Psoas muscle (tissue), 8 donors: Measurements from ENCODE around the gene SSC5D. TPM values are rescaled to one million over a fixed set of nuclear protein-coding genes. Genes with fewer than 3 reads are reported as not detected.

Experiments used
- ATAC-seq, 4 donors: fragments of 200-7000 bp; cut with Tn5 transposase; one replicate each; pipeline ENCODE4 v1.9.1; 2020; ENCODE audit warnings: moderate library complexity in 3 of 4, mild to moderate bottlenecking in 2 of 4
- DNase-seq, 2 donors: peaks; one replicate each; pipeline ENCODE4 v3.0.0-alpha.2; 2020
- H3K27ac ChIP-seq: fragments of 200-600 bp; one replicate; pipeline ENCODE4 v1.8.0; 2022
- H3K27me3 ChIP-seq, 3 donors: fragments of 200-600 bp in 1 of 3; one replicate each; pipeline versions ENCODE4 v1.6.1 to v1.8.0; 2013 to 2022; ENCODE audit warnings: low read length in 2 of 3, mild to moderate bottlenecking in 2 of 3, moderate library complexity in 1 of 3; ENCODE audit not compliant: insufficient read depth in 3 of 3
- H3K36me3 ChIP-seq, 2 donors: fragments of 200-600 bp in 1 of 2; one replicate each; pipeline versions ENCODE4 v1.6.1 to v1.8.0; 2013 to 2022; ENCODE audit warnings: low read depth in 1 of 2, mild to moderate bottlenecking in 1 of 2, moderate library complexity in 1 of 2; ENCODE audit not compliant: insufficient read depth in 1 of 2
- H3K4me1 ChIP-seq: fragments of 200-600 bp; one replicate; pipeline ENCODE4 v1.8.0; 2022
- H3K4me3 ChIP-seq: fragments of 200-600 bp; one replicate; pipeline ENCODE4 v1.8.0; 2022; ENCODE audit warnings: mild to moderate bottlenecking
- H3K9me3 ChIP-seq: fragments of 200-600 bp; one replicate; pipeline ENCODE4 v1.8.0; 2022
- CTCF ChIP-seq: fragments of 200-600 bp; IDR thresholded peaks from one replicate; pipeline ENCODE4 v1.8.0; 2022; ENCODE audit warnings: antibody characterized with exemption
- WGBS, 3 donors: extraction: QIAGEN DNeasy Blood & Tissue Kit; methylation state at CpG; one replicate each; pipeline versions ENCODE4 v1.1.6 to v1.1.7; 2013; 5-methylcytosine and 5-hydroxymethylcytosine counted together
- intact Hi-C, 2 donors: fragments of 100-400 bp; cut with DNase I; formaldehyde crosslinking; loops; one replicate each; pipeline versions ENCODE4 v1.11.0 to v1.14.2; 2022
- polyA plus RNA-seq, 3 donors: library from polyadenylated mRNA; stranded (reverse); fragments of 200-250 nt; gene quantifications; one replicate each; pipeline ENCODE4 v1.2.3, GENCODE V29; 2013
- total RNA-seq, 4 donors: library from RNA; stranded (reverse); fragmentation: NEBNext Ultra II Directional in 2 of 4; extraction: Animal tissue kit (Norgen Biotek cat#: 25700) in 2 of 4; gene quantifications; one replicate each; pipeline versions ENCODE4 v1.2.1 to v1.2.4, GENCODE V29; 2021 to 2023
- donor health status: healthy with polysubstance abuse.
- donor health status: DM: no; HTN: no; CAD: no; lungs with moderate emphysema.
- donor health status: Bipolar disorder and iron deficiency.
- donor health status: healthy.
- donor health status: DM: yes; HTN: yes; CAD: no.
- donor health status: DM: no; HTN: no; CAD: no.
- donor health status: DM: no; HTN: no; CAD: no.
- donor health status: DM: yes; HTN: yes; CAD: no.

The SSC5D gene
- total and polyA plus RNA-seq, 7 donors: 0.11 to 4.6 (median 1.2) TPM

- intact Hi-C loops: loop anchor here (5.0 to 10.0 kb wide), 3 partner anchors 33 to 358 kb away; partner anchors contain the start of gene TNNT1 (in 1 of the 2)
- 94 to 96% (median 95%) methylated on average over 25 to 26 of the region's 26 CpGs for WGBS, 3 donors
- Histone ChIP-seq H3K27ac (no peak overlapping the region), H3K4me1 (no peaks in the 10 kb centered on the region), H3K36me3 (peaks cover 0 to 3% of the 10 kb centered on the region in 2 donors), H3K27me3 (peaks cover 0 to 17% (median 1%) of the 10 kb centered on the region in 3 donors), H3K4me3 (no peak overlapping the region), H3K9me3 (no peaks in the 10 kb centered on the region)
- DNase-seq: no peak
- no peak for TF ChIP-seq CTCF
- ATAC-seq: no peak
Measured at GRCh38 chr19:55500368-55500952, 12.2 kb downstream of the SSC5D start.

- DNase-seq (no peak), ATAC-seq (no peak)
- no peak for TF ChIP-seq CTCF
- intact Hi-C loops: loop anchor here (5.0 to 10.0 kb wide), 3 partner anchors 35 to 360 kb away; partner anchors contain the start of gene TNNT1 (in 1 of the 2)
- Histone ChIP-seq H3K4me1 (no peaks in the 10 kb centered on the region), H3K4me3 (no peak overlapping the region), H3K9me3 (no peaks in the 10 kb centered on the region), H3K27me3 (peaks cover 0 to 24% (median 3%) of the 10 kb centered on the region in 3 donors), H3K27ac (no peak overlapping the region), H3K36me3 (peaks cover 0 to 3% of the 10 kb centered on the region in 2 donors)
- WGBS, 3 donors: 91 to 97% (median 96%) methylated on average over 9 of the region's 9 CpGs
Measured at GRCh38 chr19:55502197-55502952, 14.1 kb downstream of the SSC5D start.

- H3K27me3 ChIP-seq: peaks cover 0 to 24% (median 3%) of the 10 kb centered on the region in 3 donors
Measured at GRCh38 chr19:55503157-55503501, 14.9 kb downstream of the SSC5D start.

GRCh38 chr19:55503502-55504251, 15.4 kb downstream of the SSC5D start:
- no peak overlapping the region for H3K27ac ChIP-seq
- peaks cover 0 to 24% (median 3%) of the 10 kb centered on the region in 3 donors for H3K27me3 ChIP-seq

More at GRCh38 chr19:55503157-55503501, 14.9 kb downstream of the SSC5D start:
- intact Hi-C loops: loop anchor here (5.0 to 10.0 kb wide), 3 partner anchors 36 to 361 kb away; partner anchors contain the start of gene TNNT1 (in 1 of the 2)
- Histone ChIP-seq H3K9me3 (no peaks in the 10 kb centered on the region), H3K27ac (no peak overlapping the region), H3K36me3 (peaks cover 0 to 3% of the 10 kb centered on the region in 2 donors), H3K4me3 (no peak overlapping the region), H3K4me1 (no peaks in the 10 kb centered on the region)
- no peak for TF ChIP-seq CTCF
- ATAC-seq (no peak), DNase-seq (no peak)
- WGBS, 3 donors: 80 to 90% (median 84%) methylated on average over 17 of the region's 17 CpGs

More at GRCh38 chr19:55503502-55504251, 15.4 kb downstream of the SSC5D start:
- TF ChIP-seq CTCF: peak; percentile 91
- Histone ChIP-seq H3K36me3 (peaks cover 0 to 3% of the 10 kb centered on the region in 2 donors), H3K4me1 (no peaks in the 10 kb centered on the region), H3K9me3 (no peaks in the 10 kb centered on the region), H3K4me3 (peak overlapping the region; percentile 52)
- ATAC-seq (peak; percentile 93 to 98 (median 95)), DNase-seq (peak; percentile 93 to 97)
- intact Hi-C loops: loop anchor here (5.0 to 10.0 kb wide), 3 partner anchors 36 to 361 kb away; partner anchors contain the start of gene TNNT1 (in 1 of the 2)
- 8 to 11% (median 10%) methylated on average over 63 to 64 of the region's 64 CpGs for WGBS, 3 donors
